ENCODE measurements around the gene LYSMD1.

Gene LYSMD1

DNA sequence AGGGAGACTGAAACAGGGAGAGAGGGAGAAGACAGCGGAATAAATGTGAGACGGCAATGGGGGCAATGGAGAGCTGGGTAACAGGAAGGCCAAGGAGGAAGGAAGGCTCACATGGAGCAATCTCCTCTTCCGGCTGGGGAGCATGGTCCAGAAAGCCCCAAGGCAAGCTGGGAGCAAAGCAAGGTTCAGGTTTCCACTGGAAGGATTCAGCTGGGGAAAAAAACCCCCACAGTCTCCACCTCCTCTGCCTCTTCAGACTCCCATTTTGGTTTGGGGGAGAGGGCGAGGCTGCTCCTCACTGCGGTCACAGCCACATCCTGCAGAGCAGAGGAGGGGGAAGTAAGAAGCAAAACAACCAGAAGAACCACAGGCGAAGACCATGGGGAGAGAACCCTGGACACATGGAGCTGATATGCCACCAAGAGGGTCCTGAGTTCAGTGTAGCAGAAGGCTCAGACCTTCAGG is 8.6 kb downstream of the LYSMD1 start:
- no peak for TF ChIP-seq POLR2AphosphoS5 (IDR thresholded peaks at IDR 0.05; ENCODE audit: low read depth, low read length)
- no peak for TF ChIP-seq SIN3A (IDR thresholded peaks at IDR 0.05; ENCODE audit: borderline replicate concordance, insufficient read depth, low read length)
- TF ChIP-seq FOXP2 (optimal IDR thresholded peaks at IDR 0.05; ENCODE audit: borderline replicate concordance, extremely low read depth, extremely low read length, insufficient read depth) = no peak
- TF ChIP-seq TAF1 (IDR thresholded peaks at IDR 0.05; ENCODE audit: borderline replicate concordance, insufficient read depth, low read length) = no peak
- TF ChIP-seq, protein P1, sequence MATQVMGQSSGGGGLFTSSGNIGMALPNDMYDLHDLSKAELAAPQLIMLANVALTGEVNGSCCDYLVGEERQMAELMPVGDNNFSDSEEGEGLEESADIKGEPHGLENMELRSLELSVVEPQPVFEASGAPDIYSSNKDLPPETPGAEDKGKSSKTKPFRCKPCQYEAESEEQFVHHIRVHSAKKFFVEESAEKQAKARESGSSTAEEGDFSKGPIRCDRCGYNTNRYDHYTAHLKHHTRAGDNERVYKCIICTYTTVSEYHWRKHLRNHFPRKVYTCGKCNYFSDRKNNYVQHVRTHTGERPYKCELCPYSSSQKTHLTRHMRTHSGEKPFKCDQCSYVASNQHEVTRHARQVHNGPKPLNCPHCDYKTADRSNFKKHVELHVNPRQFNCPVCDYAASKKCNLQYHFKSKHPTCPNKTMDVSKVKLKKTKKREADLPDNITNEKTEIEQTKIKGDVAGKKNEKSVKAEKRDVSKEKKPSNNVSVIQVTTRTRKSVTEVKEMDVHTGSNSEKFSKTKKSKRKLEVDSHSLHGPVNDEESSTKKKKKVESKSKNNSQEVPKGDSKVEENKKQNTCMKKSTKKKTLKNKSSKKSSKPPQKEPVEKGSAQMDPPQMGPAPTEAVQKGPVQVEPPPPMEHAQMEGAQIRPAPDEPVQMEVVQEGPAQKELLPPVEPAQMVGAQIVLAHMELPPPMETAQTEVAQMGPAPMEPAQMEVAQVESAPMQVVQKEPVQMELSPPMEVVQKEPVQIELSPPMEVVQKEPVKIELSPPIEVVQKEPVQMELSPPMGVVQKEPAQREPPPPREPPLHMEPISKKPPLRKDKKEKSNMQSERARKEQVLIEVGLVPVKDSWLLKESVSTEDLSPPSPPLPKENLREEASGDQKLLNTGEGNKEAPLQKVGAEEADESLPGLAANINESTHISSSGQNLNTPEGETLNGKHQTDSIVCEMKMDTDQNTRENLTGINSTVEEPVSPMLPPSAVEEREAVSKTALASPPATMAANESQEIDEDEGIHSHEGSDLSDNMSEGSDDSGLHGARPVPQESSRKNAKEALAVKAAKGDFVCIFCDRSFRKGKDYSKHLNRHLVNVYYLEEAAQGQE (IDR thresholded peaks at IDR 0.05; ENCODE audit: insufficient read depth in 1 of 2, low read depth in 2 of 2, low read length in 2 of 2) = no peak

DNA sequence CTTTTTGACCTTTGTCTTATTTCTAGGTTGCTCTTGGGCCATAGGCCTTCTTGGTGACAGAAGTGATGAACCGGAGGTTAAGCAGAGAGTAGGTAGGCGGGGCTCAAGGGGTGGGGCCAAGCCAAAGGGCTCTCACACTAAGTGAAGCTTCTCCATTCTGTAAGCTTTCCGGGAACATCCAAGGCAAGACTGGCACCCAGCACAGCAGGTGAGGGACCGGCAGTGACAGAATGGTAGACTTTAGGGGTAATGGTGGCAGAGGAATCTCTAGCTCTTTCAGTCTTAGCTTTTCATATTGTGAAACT is 9.2 kb downstream of the LYSMD1 start, which contains the start of gene TNFAIP8L2:
Gene TNFAIP8L2 (plus strand): TSS at position 135 of the 305 bp plus-strand sequence. CDS start 2,049 bp downstream, outside the sequence.
- TF ChIP-seq, protein P1 (IDR thresholded peaks at IDR 0.05; ENCODE audit: insufficient read depth in 1 of 2, low read depth in 2 of 2, low read length in 2 of 2) = no peak
- no peak for TF ChIP-seq FOXP2 (optimal IDR thresholded peaks at IDR 0.05; ENCODE audit: borderline replicate concordance, extremely low read depth, extremely low read length, insufficient read depth)
- TF ChIP-seq TAF1 (IDR thresholded peaks at IDR 0.05; ENCODE audit: borderline replicate concordance, insufficient read depth, low read length) = no peak
- TF ChIP-seq POLR2AphosphoS5 (IDR thresholded peaks at IDR 0.05; ENCODE audit: low read depth, low read length) = no peak
- no peak for TF ChIP-seq SIN3A (IDR thresholded peaks at IDR 0.05; ENCODE audit: borderline replicate concordance, insufficient read depth, low read length)

DNA sequence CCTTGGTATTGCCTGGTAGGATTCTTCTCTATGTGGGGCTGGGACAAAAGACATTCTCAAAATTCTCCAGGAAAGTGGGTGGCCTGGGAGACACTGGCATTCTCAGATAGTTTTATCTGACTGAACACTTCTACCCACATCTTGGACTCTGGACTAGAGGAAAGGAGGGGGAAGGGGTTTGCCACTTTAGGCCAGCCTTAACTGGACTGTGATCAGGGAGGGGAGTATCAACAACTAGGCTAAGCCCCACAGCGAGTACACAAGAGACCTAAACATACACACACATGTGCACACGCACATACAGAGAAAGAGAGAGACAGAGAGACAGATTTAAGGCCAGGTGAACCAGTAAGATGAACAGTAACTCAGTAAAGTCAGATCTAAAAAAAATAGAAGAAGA is 18.0 kb downstream of the LYSMD1 start:
- TF ChIP-seq TAF1 (IDR thresholded peaks at IDR 0.05; ENCODE audit: borderline replicate concordance, insufficient read depth, low read length) = no peak

DNA sequence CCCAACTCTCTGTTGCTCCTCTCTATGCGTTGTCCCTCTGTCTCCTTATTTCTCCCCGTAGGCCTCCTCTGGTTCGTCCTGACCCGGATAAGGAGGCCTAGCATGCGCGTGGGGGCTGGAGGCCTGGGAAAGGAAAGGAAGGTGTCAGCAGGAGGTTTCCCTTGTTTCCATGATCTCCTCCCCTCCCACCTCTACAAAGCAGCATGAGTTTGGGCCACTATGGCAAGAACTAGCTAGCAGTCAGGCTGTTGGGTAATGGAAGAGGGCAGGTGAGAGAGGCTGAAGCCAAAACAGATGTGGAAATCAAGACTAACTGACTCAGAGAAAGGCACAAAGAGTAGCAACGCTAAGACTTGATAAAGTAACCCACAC is 18.6 kb downstream of the LYSMD1 start:
- no peak for TF ChIP-seq FOXP2 (optimal IDR thresholded peaks at IDR 0.05; ENCODE audit: borderline replicate concordance, extremely low read depth, extremely low read length, insufficient read depth)
- no peak for TF ChIP-seq SIN3A (IDR thresholded peaks at IDR 0.05; ENCODE audit: borderline replicate concordance, insufficient read depth, low read length)
- TF ChIP-seq POLR2AphosphoS5 (IDR thresholded peaks at IDR 0.05; ENCODE audit: low read depth, low read length) = no peak; the same call in 1 of the 2 replicates
- TF ChIP-seq TAF1 (IDR thresholded peaks at IDR 0.05; ENCODE audit: borderline replicate concordance, insufficient read depth, low read length) = no peak
- TF ChIP-seq, protein P1 (IDR thresholded peaks at IDR 0.05; ENCODE audit: insufficient read depth in 1 of 2, low read depth in 2 of 2, low read length in 2 of 2) = no peak

DNA sequence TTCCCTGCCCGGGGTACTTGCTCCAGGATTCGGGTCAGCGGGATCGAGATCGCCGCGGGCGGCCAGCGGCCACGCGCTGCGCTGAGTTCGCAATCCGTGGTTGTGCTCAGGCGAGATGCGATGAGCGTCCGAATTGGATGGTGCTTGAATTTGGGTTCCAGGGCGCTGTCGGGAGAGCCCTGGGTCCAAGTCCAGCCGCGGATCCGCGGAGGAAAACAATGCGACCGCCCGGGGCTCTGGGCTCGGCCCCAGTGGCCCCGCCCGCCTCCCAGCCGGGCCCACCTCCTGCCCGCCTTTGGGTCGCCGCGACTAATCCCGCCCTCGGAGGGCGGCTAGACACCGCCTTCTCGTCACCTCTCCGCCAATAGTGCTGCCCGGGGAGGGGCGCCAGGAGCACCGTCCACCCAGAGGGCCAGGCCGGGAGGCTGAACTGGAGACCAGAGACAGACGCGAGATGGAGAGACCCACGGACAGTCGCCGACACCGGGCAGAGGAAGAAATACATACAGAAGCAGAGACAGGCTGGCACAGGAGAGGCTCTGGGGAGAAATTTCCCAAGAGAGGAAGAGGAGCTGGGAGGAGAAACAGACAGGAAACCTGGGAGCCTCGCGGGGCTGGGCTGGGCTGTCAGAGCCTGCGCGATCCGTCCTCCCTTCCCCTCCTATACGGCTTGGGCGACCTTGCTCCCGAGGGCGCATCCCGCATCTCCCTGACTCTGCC is 19.1 kb downstream of the LYSMD1 start, which contains the start of gene SEMA6C:
Gene SEMA6C (minus strand): TSS at position 220 of the 720 bp plus-strand sequence. CDS start 4,010 bp downstream, outside the sequence.
- TF ChIP-seq, protein P1 (IDR thresholded peaks at IDR 0.05; ENCODE audit: insufficient read depth in 1 of 2, low read depth in 2 of 2, low read length in 2 of 2) = no peak
- TF ChIP-seq TAF1 (IDR thresholded peaks at IDR 0.05; ENCODE audit: borderline replicate concordance, insufficient read depth, low read length) (peak; percentile 72; the same call in 1 of the 2 replicates), POLR2AphosphoS5 (IDR thresholded peaks at IDR 0.05; ENCODE audit: low read depth, low read length) (peak; percentile 80), FOXP2 (optimal IDR thresholded peaks at IDR 0.05; ENCODE audit: borderline replicate concordance, extremely low read depth, extremely low read length, insufficient read depth) (peak; percentile 64)
